Hepatocyte (in vitro differentiated cells): Measurements from ENCODE around the gene VAC14. TPM values are rescaled to one million over a fixed set of nuclear protein-coding genes. Genes with fewer than 3 reads are reported as not detected.

Experiments
- DNase-seq: peaks from one replicate; pipeline ENCODE4 v3.0.0-alpha.2; 2016; ENCODE audit warnings: low spot score
- H2AFZ ChIP-seq: fragments of 200-600 bp; sonication (generic); 2 replicates; pipeline ENCODE4 v1.6.0; 2016; ENCODE audit warnings: antibody characterized with exemption, mild to moderate bottlenecking
- H3K27ac ChIP-seq: fragments of 200-600 bp; sonication (generic); 2 replicates; pipeline ENCODE4 v1.5.1; 2016; ENCODE audit warnings: mild to moderate bottlenecking
- H3K27me3 ChIP-seq: fragments of 200-600 bp; sonication (generic); 2 replicates; pipeline ENCODE4 v1.6.1; 2016
- H3K36me3 ChIP-seq: fragments of 200-600 bp; sonication (generic); replicated peaks from 2 replicates; pipeline ENCODE4 v1.5.1; 2016; ENCODE audit warnings: low read depth; ENCODE audit not compliant: insufficient read depth
- H3K4me1 ChIP-seq: fragments of 200-600 bp; sonication (generic); 2 replicates; pipeline ENCODE4 v1.5.1; 2016; ENCODE audit warnings: mild to moderate bottlenecking, moderate library complexity; ENCODE audit not compliant: insufficient read depth
- H3K4me2 ChIP-seq: fragments of 200-600 bp; sonication (generic); 2 replicates; pipeline ENCODE4 v1.6.0; 2016
- H3K4me3 ChIP-seq: fragments of 200-600 bp; sonication (generic); 2 replicates; pipeline ENCODE4 v1.5.1; 2016; ENCODE audit warnings: mild to moderate bottlenecking
- H3K79me2 ChIP-seq: fragments of 200-600 bp; sonication (generic); 2 replicates; pipeline ENCODE4 v1.6.0; 2017; ENCODE audit warnings: mild to moderate bottlenecking
- H3K9me2 ChIP-seq: fragments of 200-600 bp; sonication (generic); replicated peaks from 2 replicates; pipeline ENCODE4 v1.6.0; 2017; ENCODE audit warnings: mild to moderate bottlenecking; ENCODE audit not compliant: insufficient read depth
- H3K9me3 ChIP-seq: fragments of 200-600 bp; sonication (generic); 2 replicates; pipeline ENCODE4 v1.5.1; 2016; ENCODE audit warnings: low read depth, mild to moderate bottlenecking
- H4K20me1 ChIP-seq: fragments of 200-600 bp; sonication (generic); 2 replicates; pipeline ENCODE4 v1.6.0; 2016; ENCODE audit warnings: mild to moderate bottlenecking; ENCODE audit not compliant: insufficient read depth, poor library complexity, severe bottlenecking
- CTCF ChIP-seq: fragments of 200-600 bp; sonication (generic); IDR thresholded peaks from 2 replicates; pipeline ENCODE4 v1.5.1; 2016; ENCODE audit warnings: antibody characterized with exemption, mild to moderate bottlenecking; ENCODE audit not compliant: poor library complexity
- EZH2 ChIP-seq: fragments of 200-600 bp; sonication (generic); IDR thresholded peaks from 2 replicates; pipeline ENCODE4 v1.6.1; 2016; ENCODE audit warnings: antibody characterized with exemption, mild to moderate bottlenecking, borderline replicate concordance
- EZH2phosphoT487 ChIP-seq: fragments of 200-600 bp; sonication (generic); IDR thresholded peaks from one replicate; pipeline ENCODE4 v1.6.1; 2018; ENCODE audit warnings: antibody characterized with exemption, mild to moderate bottlenecking, low read depth, moderate library complexity; ENCODE audit not compliant: unreplicated experiment, severe bottlenecking
- WGBS: methylation state at CpG from one replicate; pipeline ENCODE4 v1.1.6; 2016; ENCODE audit warnings: low lambda C conversion rate; ENCODE audit errors: missing lambda C conversion rate; 5-methylcytosine and 5-hydroxymethylcytosine counted together
- polyA plus RNA-seq: library from polyadenylated mRNA; unstranded; fragments of >200 nt; fragmentation: Nextera tagmentation; extraction: Ambion mirVana; gene quantifications from 2 replicates; pipeline ENCODE4 v1.2.1, GENCODE V29; 2016
- total RNA-seq: library from RNA; depleted of rRNA; stranded (reverse); fragments of >200 nt; gene quantifications from 2 replicates; pipeline ENCODE4 v1.2.3, GENCODE V29; 2014

Gene VAC14
- total and polyA plus RNA-seq, 2 experiments from 2014 or later: 35.8 to 49.4 TPM

- no peak overlapping the region for H3K4me3 ChIP-seq
- H3K9me3 ChIP-seq: no peaks in the 10 kb centered on the region
- H4K20me1 ChIP-seq: peaks cover under 1% of the 10 kb centered on the region
- H2AFZ ChIP-seq: no peak overlapping the region
- no peaks in the 10 kb centered on the region for H3K36me3 ChIP-seq
- DNase-seq: no peak
- no peaks in the 10 kb centered on the region for H3K9me2 ChIP-seq
- TF ChIP-seq EZH2 (no peak), EZH2phosphoT487 (no peak), CTCF (no peak)
- H3K27me3 ChIP-seq: no peaks in the 10 kb centered on the region
- no peaks in the 10 kb centered on the region for H3K4me1 ChIP-seq
- H3K4me2 ChIP-seq: no peak overlapping the region
- no peak overlapping the region for H3K27ac ChIP-seq
- WGBS: 96% methylated on average over 21 of the region's 21 CpGs
- no peaks in the 10 kb centered on the region for H3K79me2 ChIP-seq
Measured at GRCh38 chr16:70784692-70785555, 16.0 kb downstream of the VAC14 start.

- no peaks in the 10 kb centered on the region for H3K27me3 ChIP-seq
- no peaks in the 10 kb centered on the region for H3K36me3 ChIP-seq
- H4K20me1 ChIP-seq: no peaks in the 10 kb centered on the region
- no peaks in the 10 kb centered on the region for H3K79me2 ChIP-seq
- no peak for DNase-seq
- WGBS: 98% methylated on average over 3 of the region's 3 CpGs
- no peak overlapping the region for H3K4me3 ChIP-seq
- H3K27ac ChIP-seq: no peak overlapping the region
- no peaks in the 10 kb centered on the region for H3K4me1 ChIP-seq
- no peaks in the 10 kb centered on the region for H3K9me2 ChIP-seq
- H3K9me3 ChIP-seq: no peaks in the 10 kb centered on the region
- no peak overlapping the region for H2AFZ ChIP-seq
- no peak overlapping the region for H3K4me2 ChIP-seq
- TF ChIP-seq EZH2 (no peak), EZH2phosphoT487 (no peak), CTCF (no peak)
Measured at GRCh38 chr16:70782237-70782636, 18.7 kb downstream of the VAC14 start.

GRCh38 chr16:70781800-70782199 lies 19.2 kb downstream of the VAC14 start:
- Histone ChIP-seq H3K4me1 (no peaks in the 10 kb centered on the region), H3K4me3 (no peak overlapping the region), H4K20me1 (no peaks in the 10 kb centered on the region), H3K9me2 (no peaks in the 10 kb centered on the region), H3K36me3 (no peaks in the 10 kb centered on the region), H3K79me2 (no peaks in the 10 kb centered on the region), H3K27me3 (no peaks in the 10 kb centered on the region), H3K4me2 (no peak overlapping the region), H3K9me3 (no peaks in the 10 kb centered on the region), H2AFZ (no peak overlapping the region), H3K27ac (no peak overlapping the region)
- no peak for DNase-seq
- WGBS: 100% methylated on average over 11 of the region's 14 CpGs
- TF ChIP-seq EZH2 (no peak), CTCF (no peak), EZH2phosphoT487 (no peak)
